Pons (tissue), 1 donor: ENCODE results near the gene SLAMF1.
"Not testable (repeated sequence)": the region's sequence is repeated elsewhere in the genome, so short reads cannot be mapped to it uniquely, and the experiment has no call there.

Experiments
- DNase-seq: peaks from one replicate; pipeline ENCODE4 v3.0.0-alpha.2; 2016; ENCODE audit warnings: low spot score

Gene SLAMF1

DNA sequence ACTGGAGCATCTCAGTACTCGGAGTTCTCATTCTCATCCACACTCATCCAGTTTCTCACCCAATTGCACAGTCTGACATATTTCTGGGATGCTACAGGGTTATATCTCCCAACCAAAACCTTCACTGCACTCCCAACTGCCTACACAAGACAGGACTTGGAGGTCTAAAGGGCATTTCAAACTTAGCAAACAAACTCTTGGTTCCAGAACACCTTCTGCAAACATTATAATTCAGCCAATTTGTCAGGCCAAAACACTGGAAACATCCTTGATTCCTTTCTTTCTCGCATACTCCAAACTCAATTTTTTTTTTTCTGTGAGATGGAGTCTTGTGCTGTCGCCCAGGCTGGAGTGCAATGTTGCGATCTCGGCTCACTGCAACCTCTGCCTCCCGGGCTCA, 7.9 kb downstream of the SLAMF1 start:
- no peak for DNase-seq

DNA sequence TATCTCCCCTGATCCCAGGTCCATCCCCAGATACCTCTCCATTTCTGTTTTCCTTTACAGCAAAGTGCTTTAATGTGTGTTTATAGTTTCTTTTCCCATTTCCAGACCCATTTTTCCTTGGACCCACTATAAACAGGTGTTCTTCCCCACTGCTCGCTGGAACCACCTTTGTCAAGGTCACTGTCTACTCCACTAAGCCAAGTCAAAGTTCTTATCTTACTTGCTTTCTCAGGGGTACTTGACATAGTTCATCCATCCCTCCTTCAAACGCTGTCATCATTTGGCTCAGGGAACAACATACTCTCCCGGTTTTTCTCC, 8.3 kb downstream of the SLAMF1 start:
- DNase-seq, result no peak

DNA sequence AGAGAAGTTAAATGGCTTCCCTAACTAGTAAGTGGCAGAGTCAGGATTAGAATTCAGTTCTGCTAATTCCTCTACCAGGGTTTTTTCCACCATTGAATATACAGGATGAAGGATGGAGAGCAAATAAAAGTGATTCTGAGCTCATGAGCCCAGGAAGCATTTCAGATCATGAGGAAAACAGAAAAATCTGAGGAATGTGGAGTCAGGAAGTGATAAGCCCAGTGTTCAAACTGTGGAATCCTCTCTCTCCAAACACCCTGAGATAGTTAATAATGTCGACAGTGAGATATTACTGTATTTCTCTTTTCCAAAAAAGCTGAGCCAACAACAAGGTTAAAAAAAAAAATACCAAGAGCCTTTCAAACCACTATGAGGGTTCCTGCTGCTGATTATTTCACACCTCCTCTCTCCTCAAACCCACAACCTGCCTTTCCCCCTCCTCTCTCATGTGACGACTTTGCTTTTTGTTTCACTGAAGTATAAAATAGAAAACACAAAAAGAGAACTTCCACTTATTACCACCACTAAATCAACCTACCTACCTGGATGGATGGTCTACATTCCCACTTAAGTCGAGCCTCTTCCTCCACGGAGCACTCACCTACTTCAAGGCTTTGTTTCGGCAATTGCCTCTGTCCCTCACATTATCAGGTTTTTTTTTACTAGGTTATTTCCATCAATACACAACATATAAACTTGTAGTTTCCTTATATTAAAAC, 8.9 kb downstream of the SLAMF1 start:
- DNase-seq, result no peak

DNA sequence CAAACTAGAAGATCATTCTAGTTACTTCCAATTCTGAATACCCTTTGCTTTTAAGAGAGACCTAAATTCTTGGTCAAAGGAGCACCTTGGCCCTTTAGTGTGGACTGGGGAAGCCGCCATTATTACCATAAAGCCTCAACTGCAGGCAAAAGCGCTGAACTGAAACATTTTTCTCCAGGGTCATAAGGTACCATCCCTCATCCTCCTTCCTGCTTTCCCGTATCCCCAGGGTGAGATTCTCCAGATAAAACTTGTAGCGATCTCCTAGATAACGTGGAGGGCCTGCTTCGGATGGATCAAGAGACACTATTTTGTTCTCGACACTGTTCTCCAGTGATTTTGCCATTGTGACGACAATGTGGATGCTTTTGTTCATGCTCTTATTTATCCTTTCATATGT, 9.8 kb downstream of the SLAMF1 start:
- no peak for DNase-seq

GRCh38 chr1:160636547-160636946, 10.3 kb downstream of the SLAMF1 start:
- no peak for DNase-seq

DNA sequence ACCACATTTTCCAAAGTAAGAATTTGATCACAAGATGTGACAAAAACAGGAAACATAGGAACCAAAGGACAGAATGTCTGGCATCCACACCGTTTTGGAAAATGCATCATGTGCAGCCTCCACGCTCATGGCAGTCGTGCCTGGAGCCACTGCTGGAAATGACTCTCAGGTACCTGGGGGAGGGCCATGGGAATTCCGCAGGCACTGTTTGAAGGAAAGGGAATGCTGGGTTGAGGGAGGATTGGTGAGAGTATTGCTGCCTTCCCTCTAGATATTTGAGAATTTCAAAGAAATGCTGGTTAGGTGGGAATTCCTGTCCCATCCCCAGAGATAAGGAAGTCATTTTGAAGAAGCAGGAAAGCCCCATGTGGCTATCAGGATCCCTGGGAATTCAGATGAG, 10.8 kb downstream of the SLAMF1 start:
- no peak for DNase-seq

DNA sequence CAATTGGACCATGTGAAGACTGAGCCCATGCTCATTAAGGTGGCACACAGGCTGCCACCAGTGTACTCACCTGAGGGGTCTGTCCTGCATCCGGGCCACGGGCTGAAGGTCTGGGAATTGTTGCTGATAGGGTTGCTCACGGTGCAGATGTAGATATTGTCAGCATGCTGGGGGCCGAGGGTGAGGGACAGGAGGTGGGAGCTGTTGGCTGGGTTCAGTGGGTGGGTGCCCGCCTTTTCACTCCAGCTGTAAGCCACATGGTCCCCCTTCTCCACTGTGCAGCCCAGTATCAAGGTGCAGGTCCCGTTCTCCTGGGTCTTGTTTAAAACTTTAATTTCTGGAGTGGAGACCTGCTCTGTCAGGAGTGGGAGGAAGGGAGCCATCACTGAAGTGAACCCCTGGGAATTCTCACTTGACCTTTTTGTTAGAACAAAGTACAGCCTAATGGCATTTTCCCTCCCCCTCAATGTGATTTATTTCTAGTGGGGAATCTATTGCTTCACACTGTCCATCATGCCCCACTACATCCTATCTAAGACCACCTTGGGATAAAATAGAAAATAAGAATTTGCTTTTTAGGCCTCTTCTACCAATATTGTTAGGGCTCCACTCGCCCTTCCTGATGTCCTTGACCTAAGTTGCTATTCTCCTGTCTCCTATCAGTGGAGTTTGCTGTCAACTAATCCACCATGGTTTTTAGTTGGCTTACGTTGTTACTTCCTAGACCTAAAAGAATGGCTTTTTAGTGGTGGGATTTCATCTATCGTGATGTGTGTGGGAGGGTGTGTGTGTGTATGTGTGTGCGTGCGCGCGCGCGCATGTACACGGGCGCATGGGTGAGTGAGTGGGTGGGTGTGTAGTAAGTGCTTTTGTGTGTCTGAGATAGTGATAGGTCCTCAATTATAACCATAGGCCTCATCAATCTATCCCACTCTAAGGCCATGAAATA, 12.0 kb downstream of the SLAMF1 start:
- no peak for DNase-seq

DNA sequence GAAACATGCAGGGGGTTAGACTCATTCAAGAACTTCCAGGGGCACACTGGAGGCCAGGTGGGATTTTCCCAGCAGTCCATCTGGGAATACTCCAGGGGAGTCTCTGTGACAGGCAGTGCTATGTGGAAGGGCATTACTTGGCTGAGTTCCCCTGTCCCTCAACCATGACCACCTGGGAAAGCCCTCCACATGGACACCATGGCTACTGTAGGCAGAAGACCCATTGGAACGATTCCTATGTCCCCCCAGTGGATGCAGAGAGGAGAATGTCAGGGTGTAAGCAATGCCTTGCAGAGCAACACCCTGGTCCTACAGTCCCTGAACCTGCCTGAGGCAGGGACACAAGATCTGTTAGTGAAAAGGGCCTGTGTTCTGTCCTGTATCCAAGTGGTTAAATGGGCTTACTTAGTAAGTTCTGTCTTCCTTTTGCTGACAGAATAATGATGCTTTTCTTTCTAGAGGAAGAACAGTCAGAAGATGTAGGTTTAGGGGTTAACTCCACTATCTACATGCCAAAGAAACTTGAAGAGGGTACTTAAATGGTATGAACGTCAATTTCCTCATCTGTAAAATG, 13.4 kb downstream of the SLAMF1 start:
- no peak for DNase-seq

GRCh38 chr1:160631983-160632625, 14.7 kb downstream of the SLAMF1 start:
- DNase-seq, result no peak

DNA sequence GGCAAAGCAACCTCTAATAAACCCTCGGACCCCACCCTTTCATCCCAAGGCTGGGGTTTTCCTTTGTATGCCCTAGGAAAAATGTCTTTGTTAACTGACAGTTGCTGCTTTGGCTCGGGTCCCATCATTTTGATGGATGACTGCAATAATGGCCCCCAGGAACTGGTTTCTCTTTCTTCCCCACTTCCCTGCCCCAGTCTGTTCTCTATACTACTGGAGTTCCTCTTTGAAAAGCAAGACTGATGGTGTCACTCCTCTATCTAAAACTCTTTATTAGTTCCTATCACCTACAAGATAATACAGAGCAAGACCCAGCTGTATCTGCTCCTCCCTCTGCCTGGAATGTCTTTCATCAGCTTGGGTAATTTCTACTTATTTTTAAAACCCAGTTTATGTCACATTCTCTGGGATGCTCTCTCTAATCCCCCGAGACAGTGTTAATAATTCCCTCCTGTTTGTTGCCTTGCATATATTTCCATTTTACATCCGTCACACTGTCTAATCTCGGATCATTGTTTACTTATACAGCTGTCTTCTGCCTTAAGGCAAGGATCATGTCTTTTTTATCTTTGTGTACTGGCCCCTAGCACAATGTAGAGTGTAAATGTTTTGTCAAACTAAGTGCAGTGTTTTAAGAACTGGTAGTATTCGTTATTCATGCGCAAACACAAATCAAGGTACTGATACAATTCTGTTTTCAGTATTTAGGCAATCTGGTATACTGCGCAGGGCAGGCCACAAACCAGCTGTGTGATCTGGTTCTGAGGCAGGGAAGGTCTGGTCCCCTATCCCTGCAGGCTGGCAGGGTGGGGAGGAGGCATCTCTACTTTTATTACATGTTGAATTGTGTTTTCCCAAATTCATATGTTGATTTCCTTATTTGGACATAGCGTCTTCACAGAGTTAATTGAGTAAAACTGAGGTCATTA, 16.1 kb downstream of the SLAMF1 start:
- DNase-seq, result no peak

DNA sequence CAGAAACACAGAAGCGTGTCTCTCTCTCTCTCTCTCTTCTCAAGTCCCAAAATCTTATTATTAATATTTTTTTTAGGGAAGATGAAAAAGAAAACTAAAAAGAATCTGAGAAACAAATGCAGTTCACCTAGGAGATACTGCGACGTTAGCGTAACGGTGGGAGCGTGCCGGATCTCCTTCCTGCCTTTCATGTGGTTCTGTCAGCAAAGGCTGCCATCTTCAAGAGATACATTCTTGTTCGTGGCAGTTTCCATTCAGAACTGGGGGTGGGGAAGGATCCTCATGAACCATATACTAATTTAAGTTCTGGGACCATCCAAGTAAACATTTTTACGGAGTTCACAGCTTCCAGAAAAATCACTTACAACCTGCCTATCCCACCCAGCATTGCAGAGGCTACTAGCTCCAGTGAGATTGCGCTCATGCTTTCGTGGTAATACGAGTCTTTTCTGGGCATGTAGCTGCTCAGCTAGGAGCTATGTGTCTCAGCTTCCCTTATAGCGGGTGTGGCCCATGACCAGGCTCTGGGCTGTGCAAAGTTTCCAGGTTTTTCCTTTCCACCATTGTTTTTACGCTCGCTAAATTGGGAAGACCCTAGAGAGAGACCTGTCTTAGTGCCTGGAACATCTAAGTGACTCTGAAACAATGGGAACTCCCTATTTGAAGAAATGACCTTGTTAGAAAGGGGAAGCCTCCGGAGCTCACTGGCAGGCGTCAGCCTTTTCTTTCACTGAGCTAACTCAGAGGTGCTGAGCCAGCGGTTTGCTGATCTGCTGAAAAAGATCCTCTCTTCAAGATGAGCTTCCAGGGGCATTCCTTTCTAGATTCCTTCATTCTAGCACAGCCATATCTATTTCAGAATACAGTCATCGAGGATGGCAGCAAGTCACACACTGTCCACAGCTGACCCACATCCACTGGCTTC, 17.3 kb downstream of the SLAMF1 start:
- DNase-seq, result peak; percentile 69

DNA sequence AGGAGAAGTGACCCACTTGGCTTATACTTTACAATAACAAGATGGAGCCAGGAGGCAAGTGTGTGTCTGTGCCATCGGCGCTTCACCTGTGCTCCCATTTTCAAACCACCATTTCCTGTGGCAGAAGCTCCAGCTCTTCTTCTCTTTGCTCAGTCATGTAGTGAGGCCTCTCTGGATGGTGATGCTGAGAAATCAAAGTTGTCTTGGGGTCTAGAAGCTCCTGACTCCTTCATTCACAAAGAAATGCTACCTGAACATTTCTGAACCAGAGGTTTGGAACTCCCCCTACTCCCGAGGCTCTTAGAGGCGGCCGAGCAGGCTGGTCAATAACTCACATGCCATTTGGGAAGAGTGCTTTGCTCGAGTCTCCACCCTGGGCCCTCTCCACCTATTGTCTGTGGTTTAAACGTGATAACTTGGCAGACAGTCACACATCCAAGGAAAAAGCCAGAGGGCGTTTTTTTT, 18.0 kb downstream of the SLAMF1 start:
- no peak for DNase-seq

GRCh38 chr1:160627677-160628289, 19.1 kb downstream of the SLAMF1 start:
- not testable (repeated sequence) for DNase-seq

DNA sequence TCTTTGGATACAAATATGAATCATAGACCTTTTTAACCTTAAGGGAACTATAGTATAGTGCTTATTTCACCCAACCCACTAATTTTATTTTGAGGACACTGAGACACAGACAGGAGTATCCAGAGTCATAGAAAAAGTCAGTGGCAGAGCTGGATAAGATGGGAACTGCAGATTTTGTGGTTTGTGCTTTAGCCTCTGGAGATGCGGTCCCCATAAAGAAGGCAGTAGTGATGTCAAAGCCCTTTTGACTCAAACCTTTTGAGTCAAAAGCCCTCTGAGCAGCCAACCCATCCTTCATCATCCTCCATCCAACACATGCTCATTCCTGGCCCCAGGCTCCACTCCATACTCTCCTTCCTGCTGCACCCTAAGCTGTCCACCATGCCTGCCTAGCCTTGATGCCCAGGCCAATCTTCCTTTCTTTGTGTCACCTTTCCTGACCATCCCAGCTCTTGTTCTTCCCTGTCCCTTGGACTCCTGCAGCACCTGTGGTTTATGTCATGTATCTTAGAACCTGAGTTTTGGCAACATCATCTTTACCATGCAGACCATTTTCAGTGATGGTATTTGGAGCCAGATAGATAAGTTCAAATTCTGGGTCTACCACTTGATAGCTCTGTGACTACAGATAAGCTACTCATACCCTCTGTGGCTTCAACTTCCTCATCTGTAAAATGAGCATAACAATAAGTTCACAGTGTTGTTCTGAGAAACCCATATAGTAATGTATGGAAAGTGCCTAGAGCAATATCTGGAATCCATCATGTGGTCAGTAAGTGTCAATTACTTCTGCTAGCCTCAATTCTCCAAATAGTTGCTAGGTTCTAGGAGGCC, 20.1 kb downstream of the SLAMF1 start:
- no peak for DNase-seq

GRCh38 chr1:160625725-160626498, 20.9 kb downstream of the SLAMF1 start:
- peak; percentile 48 for DNase-seq

- DNase-seq, result no peak
Measured at GRCh38 chr1:160625321-160625720, 21.5 kb downstream of the SLAMF1 start.

DNA sequence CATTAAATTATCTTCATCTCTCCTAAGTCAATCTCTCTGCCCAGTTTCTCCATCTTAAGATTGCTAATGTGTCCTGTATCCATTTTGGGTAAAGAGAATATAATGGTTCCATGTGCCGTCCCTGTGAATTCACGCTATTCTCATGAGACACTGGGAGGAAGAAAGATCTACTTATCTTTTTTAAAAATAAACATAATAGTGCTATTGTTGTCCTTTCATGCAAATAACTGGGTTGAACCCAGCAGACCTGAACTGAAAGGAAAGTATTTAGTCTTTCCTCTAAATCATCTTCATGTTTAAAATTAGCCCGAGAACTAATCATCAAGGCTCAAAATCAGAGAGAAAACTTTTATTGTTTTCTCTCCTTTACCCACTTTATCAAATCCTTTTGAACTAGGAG, 22.4 kb downstream of the SLAMF1 start:
- no peak for DNase-seq

DNA sequence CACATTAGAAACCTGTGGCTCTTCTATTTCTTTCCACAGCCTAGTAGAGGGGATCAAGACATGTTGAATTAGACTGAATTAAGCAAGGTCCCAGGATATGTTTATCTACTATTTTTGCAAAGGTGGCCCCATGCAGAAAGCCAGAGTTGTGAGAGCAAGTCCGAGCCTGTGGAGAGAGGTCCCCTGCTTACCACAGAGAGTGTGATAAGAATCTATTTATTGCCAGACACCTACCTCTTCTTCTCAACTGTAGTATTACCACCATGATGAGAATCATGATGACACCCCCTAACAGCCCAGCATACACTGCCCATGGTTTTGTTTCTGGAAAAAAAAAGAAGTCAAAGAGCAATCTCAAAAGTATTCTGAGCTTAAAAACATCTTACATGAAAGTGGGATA, 23.0 kb downstream of the SLAMF1 start:
- DNase-seq, result no peak
